ENCODE data around the gene SRC.

The SRC gene

GRCh38 chr20:37436527-37437186 lies 90.7 kb downstream of the SRC start:
- no peak for ATAC-seq
- no peak for TF ChIP-seq ZFP30 (CRISPR knock-in tag; IDR thresholded peaks at IDR 0.05)
- no peak for TF ChIP-seq TSHZ2 (CRISPR knock-in tag; IDR thresholded peaks at IDR 0.05)
- TF ChIP-seq ESRRG (CRISPR knock-in tag; IDR thresholded peaks at IDR 0.05): no peak
- TF ChIP-seq OSR1 (CRISPR knock-in tag; IDR thresholded peaks at IDR 0.05): no peak
- TF ChIP-seq POU6F1 (CRISPR knock-in tag; IDR thresholded peaks at IDR 0.05; ENCODE audit: borderline replicate concordance, low read depth): no peak
- no peak for TF ChIP-seq CSDC2 (CRISPR knock-in tag; IDR thresholded peaks at IDR 0.05)
- no peak for TF ChIP-seq CREB5 (CRISPR knock-in tag; IDR thresholded peaks at IDR 0.05; ENCODE audit: low read depth)
- TF ChIP-seq BACH2 (CRISPR knock-in tag; IDR thresholded peaks at IDR 0.05; ENCODE audit: borderline replicate concordance): no peak
- TF ChIP-seq RARB (CRISPR knock-in tag; IDR thresholded peaks at IDR 0.05): no peak
- no peak for TF ChIP-seq ARNTL (CRISPR knock-in tag; IDR thresholded peaks at IDR 0.05; ENCODE audit: borderline replicate concordance, low read depth)
- no peak for TF ChIP-seq ZNF70 (CRISPR knock-in tag; IDR thresholded peaks at IDR 0.05)
- no peak for TF ChIP-seq SNAI2 (CRISPR knock-in tag; IDR thresholded peaks at IDR 0.05)
- TF ChIP-seq PPARA (CRISPR knock-in tag; IDR thresholded peaks at IDR 0.05; ENCODE audit: borderline replicate concordance): no peak

- no peak for ATAC-seq
These were observed 91.7 kb downstream of the SRC start for GRCh38 chr20:37437676-37438075.

More at GRCh38 chr20:37437676-37438075, 91.7 kb downstream of the SRC start:
- TF ChIP-seq TCF4 (CRISPR knock-in tag; IDR thresholded peaks at IDR 0.05; ENCODE audit: borderline replicate concordance) (no peak), PATZ1 (CRISPR knock-in tag; IDR thresholded peaks at IDR 0.05; ENCODE audit: borderline replicate concordance) (no peak), ZNF8 (CRISPR knock-in tag; IDR thresholded peaks at IDR 0.05) (no peak), CREB5 (CRISPR knock-in tag; IDR thresholded peaks at IDR 0.05; ENCODE audit: low read depth) (no peak), OSR1 (CRISPR knock-in tag; IDR thresholded peaks at IDR 0.05) (no peak), ZNF70 (CRISPR knock-in tag; IDR thresholded peaks at IDR 0.05) (no peak), BACH2 (CRISPR knock-in tag; IDR thresholded peaks at IDR 0.05; ENCODE audit: borderline replicate concordance) (no peak), POU6F1 (CRISPR knock-in tag; IDR thresholded peaks at IDR 0.05; ENCODE audit: borderline replicate concordance, low read depth) (no peak), ISL1 (CRISPR knock-in tag; IDR thresholded peaks at IDR 0.05) (no peak), ZFP30 (CRISPR knock-in tag; IDR thresholded peaks at IDR 0.05) (no peak), CSDC2 (CRISPR knock-in tag; IDR thresholded peaks at IDR 0.05) (no peak), TSHZ2 (CRISPR knock-in tag; IDR thresholded peaks at IDR 0.05) (no peak), ESRRG (CRISPR knock-in tag; IDR thresholded peaks at IDR 0.05) (no peak), ZFP3 (CRISPR knock-in tag; IDR thresholded peaks at IDR 0.05) (no peak)
